Astrocyte (in vitro differentiated cells and primary cell): ENCODE results near the gene ZCCHC2. TPM values are rescaled to one million over a fixed set of nuclear protein-coding genes. Genes with fewer than 3 reads are reported as not detected.

Source experiments
- DNase-seq: peaks from one replicate; pipeline ENCODE4 v3.0.0-alpha.2; 2010; ENCODE audit warnings: low read depth
- FAIRE-seq: peaks from 2 replicates; lab custom pipeline; 2011; peaks lifted over from hg19 to GRCh38; lab: Jason Lieb, UNC
- H2AFZ ChIP-seq: 2 replicates; pipeline ENCODE4 v1.6.0; 2012; ENCODE audit warnings: low read depth, low read length, inconsistent platforms
- H3K27ac ChIP-seq: 2 replicates; pipeline ENCODE4 v1.5.1; 2011; ENCODE audit warnings: low read depth, low read length, inconsistent platforms
- H3K27me3 ChIP-seq: 2 replicates; pipeline ENCODE4 v1.6.0; 2011; ENCODE audit warnings: low read length, inconsistent platforms; ENCODE audit not compliant: insufficient read depth
- H3K36me3 ChIP-seq: 2 replicates; pipeline ENCODE4 v1.5.1; 2011; ENCODE audit warnings: low read length, inconsistent platforms; ENCODE audit not compliant: insufficient read depth
- H3K4me1 ChIP-seq: 2 replicates; pipeline ENCODE4 v1.5.1; 2011; ENCODE audit warnings: low read length, inconsistent platforms; ENCODE audit not compliant: insufficient read depth
- H3K4me2 ChIP-seq: 2 replicates; pipeline ENCODE4 v1.6.0; 2012; ENCODE audit warnings: low read length, inconsistent platforms
- H3K4me3 ChIP-seq: 2 replicates; pipeline ENCODE4 v1.5.1; 2011; ENCODE audit warnings: low read depth, mild to moderate bottlenecking, low read length, inconsistent platforms; ENCODE audit not compliant: insufficient read depth
- H3K79me2 ChIP-seq: 2 replicates; pipeline ENCODE4 v1.6.0; 2012; ENCODE audit warnings: mild to moderate bottlenecking, low read length, inconsistent platforms; ENCODE audit not compliant: insufficient read depth
- H3K9ac ChIP-seq: 2 replicates; pipeline ENCODE4 v1.6.0; 2012; ENCODE audit warnings: mild to moderate bottlenecking, low read length, inconsistent platforms
- H3K9me3 ChIP-seq: 2 replicates; pipeline ENCODE4 v1.5.1; 2012; ENCODE audit warnings: low read depth, mild to moderate bottlenecking, low read length, inconsistent platforms; ENCODE audit not compliant: insufficient read depth
- H4K20me1 ChIP-seq: 2 replicates; pipeline ENCODE4 v1.6.0; 2012; ENCODE audit warnings: low read length, inconsistent platforms; ENCODE audit not compliant: insufficient read depth
- H3K27ac Mint-ChIP-seq: one replicate; pipeline ENCODE4 v1.8.0; 2021; ENCODE audit warnings: mild to moderate bottlenecking, mixed read lengths; ENCODE audit not compliant: unreplicated experiment
- H3K27me3 Mint-ChIP-seq: one replicate; pipeline ENCODE4 v1.8.0; 2021; ENCODE audit warnings: low read depth, mixed read lengths; ENCODE audit not compliant: unreplicated experiment
- H3K36me3 Mint-ChIP-seq: one replicate; pipeline ENCODE4 v1.8.0; 2021; ENCODE audit warnings: low read depth, mixed read lengths; ENCODE audit not compliant: unreplicated experiment
- H3K4me1 Mint-ChIP-seq: one replicate; pipeline ENCODE4 v1.8.0; 2021; ENCODE audit warnings: low read depth, mixed read lengths; ENCODE audit not compliant: unreplicated experiment
- H3K4me3 Mint-ChIP-seq: one replicate; pipeline ENCODE4 v1.8.0; 2021; ENCODE audit warnings: mild to moderate bottlenecking, moderate library complexity, mixed read lengths; ENCODE audit not compliant: unreplicated experiment
- H3K9me3 Mint-ChIP-seq: one replicate; pipeline ENCODE4 v1.8.0; 2021; ENCODE audit warnings: mild to moderate bottlenecking, mixed read lengths; ENCODE audit not compliant: unreplicated experiment
- EZH2 ChIP-seq: IDR thresholded peaks from 2 replicates; pipeline ENCODE4 v1.6.1; 2012; ENCODE audit warnings: mild to moderate bottlenecking, low read length, inconsistent platforms; ENCODE audit not compliant: insufficient read depth
- total RNA-seq: library from RNA; stranded (reverse); gene quantifications from 2 replicates; pipeline ENCODE4 v1.2.1, GENCODE V29; 2021
- TF ChIP-seq, protein P1 (sequence below): IDR thresholded peaks from 2 replicates; pipeline ENCODE4 v1.5.1; 2011; ENCODE audit warnings: low read depth, mild to moderate bottlenecking, inconsistent platforms, low read length, moderate library complexity; ENCODE audit not compliant: insufficient read depth

The ZCCHC2 gene
- total RNA-seq, 1 donor from 2014 or later, result 14.8 TPM

DNA sequence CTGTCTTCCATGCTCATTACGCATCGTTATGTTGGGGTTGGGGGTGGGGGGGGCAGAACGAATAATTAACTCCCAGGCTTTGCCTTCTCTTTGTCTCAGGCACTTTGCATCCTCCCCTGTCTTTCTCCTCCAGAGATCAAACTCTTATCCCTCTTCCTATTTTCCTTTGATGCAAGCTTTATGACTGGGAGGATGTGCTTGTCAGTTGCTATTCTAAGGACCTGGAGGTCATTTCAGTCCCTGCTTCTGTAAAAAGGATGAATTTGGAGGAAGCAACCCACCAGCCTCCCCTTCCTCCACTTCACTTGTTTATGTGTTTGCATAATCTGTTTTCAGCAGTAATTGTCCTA, 87.5 kb downstream of the ZCCHC2 start:
- Histone ChIP-seq H3K27ac (no peak overlapping the region), H3K4me1 (no peaks in the 10 kb centered on the region), H3K9ac (no peak overlapping the region), H2AFZ (no peak overlapping the region), H3K79me2 (no peaks in the 10 kb centered on the region), H3K27me3 (peaks cover 21% of the 10 kb centered on the region), H3K4me2 (peak overlapping the region; percentile 77), H3K9me3 (no peaks in the 10 kb centered on the region), H3K36me3 (no peaks in the 10 kb centered on the region), H4K20me1 (no peaks in the 10 kb centered on the region), H3K4me3 (no peak overlapping the region)
- FAIRE-seq, result no peak
- Mint-ChIP-seq H3K27ac (no peak overlapping the region), H3K4me1 (peaks cover 11% of the 10 kb centered on the region), H3K4me3 (no peak overlapping the region), H3K27me3 (peaks cover 25% of the 10 kb centered on the region), H3K36me3 (peaks cover 1% of the 10 kb centered on the region), H3K9me3 (no peaks in the 10 kb centered on the region)
- DNase-seq, result no peak
- TF ChIP-seq EZH2, result no peak
- TF ChIP-seq, protein P1, sequence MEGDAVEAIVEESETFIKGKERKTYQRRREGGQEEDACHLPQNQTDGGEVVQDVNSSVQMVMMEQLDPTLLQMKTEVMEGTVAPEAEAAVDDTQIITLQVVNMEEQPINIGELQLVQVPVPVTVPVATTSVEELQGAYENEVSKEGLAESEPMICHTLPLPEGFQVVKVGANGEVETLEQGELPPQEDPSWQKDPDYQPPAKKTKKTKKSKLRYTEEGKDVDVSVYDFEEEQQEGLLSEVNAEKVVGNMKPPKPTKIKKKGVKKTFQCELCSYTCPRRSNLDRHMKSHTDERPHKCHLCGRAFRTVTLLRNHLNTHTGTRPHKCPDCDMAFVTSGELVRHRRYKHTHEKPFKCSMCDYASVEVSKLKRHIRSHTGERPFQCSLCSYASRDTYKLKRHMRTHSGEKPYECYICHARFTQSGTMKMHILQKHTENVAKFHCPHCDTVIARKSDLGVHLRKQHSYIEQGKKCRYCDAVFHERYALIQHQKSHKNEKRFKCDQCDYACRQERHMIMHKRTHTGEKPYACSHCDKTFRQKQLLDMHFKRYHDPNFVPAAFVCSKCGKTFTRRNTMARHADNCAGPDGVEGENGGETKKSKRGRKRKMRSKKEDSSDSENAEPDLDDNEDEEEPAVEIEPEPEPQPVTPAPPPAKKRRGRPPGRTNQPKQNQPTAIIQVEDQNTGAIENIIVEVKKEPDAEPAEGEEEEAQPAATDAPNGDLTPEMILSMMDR, result no peak

DNA sequence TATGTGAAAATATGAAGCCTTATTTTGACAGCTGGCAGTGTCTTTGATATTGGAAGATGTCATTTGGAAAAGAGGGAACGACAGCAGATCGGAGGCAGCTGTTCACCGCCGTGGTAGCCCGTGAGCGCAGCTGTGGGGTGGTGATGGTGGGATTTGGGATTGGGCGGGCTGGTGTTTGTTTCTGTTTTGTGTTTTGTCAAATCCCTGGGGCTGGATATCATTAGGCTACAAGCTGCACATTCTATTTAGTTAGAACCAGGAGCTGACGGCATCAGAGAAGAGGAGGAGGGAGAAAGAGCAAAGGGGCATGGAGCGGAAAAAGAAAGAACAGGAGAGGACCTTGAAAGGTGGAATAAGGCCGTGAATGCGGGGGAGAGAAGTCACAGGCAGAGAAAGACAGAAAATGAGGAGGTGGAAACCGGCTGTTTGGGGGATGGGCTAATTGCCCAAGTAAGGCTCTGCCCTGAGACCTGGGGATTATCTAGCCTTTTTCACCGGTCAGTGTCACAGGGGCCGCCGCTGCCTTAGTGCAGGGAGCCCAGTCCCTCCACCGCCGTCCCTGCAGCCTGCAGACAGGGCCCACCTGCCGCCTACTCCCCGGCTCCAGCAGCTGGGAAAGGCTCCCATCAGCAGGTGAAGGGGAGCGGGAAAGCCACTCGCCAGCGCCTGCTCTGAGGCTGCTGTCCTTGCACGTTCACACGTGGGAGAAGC, 88.0 kb downstream of the ZCCHC2 start:
- TF ChIP-seq, protein P1, result no peak
- no peak for TF ChIP-seq EZH2

More for the DNA sequence above, 88.0 kb downstream of the ZCCHC2 start:
- no peak for FAIRE-seq
- peaks cover 9% of the 10 kb centered on the region for H3K4me1 Mint-ChIP-seq
- H3K27ac Mint-ChIP-seq, result no peak overlapping the region
- Histone ChIP-seq H3K4me1 (no peaks in the 10 kb centered on the region), H3K4me2 (peak overlapping the region; percentile 77), H2AFZ (peak overlapping the region; percentile 47), H4K20me1 (no peaks in the 10 kb centered on the region), H3K4me3 (peak overlapping the region; percentile 17), H3K27me3 (peaks cover 21% of the 10 kb centered on the region), H3K9me3 (no peaks in the 10 kb centered on the region), H3K27ac (no peak overlapping the region), H3K9ac (no peak overlapping the region), H3K79me2 (no peaks in the 10 kb centered on the region), H3K36me3 (no peaks in the 10 kb centered on the region)
- no peak overlapping the region for H3K4me3 Mint-ChIP-seq
- H3K9me3 Mint-ChIP-seq, result peaks cover under 1% of the 10 kb centered on the region
- H3K36me3 Mint-ChIP-seq, result peaks cover 1% of the 10 kb centered on the region
- peaks cover 27% of the 10 kb centered on the region for H3K27me3 Mint-ChIP-seq
- no peak for DNase-seq
